ENCODE measurements around the gene ARID1B. TPM values are rescaled to one million over a fixed set of nuclear protein-coding genes. Genes with fewer than 3 reads are reported as not detected.

Gene ARID1B
- total RNA-seq, 1 experiment from 2014 or later: 35.6 TPM

GRCh38 chr6:157221817-157222175, 444.6 kb downstream of the ARID1B start:
- Histone ChIP-seq H3K79me2 (ENCODE audit: insufficient read depth, low read length) (no peaks in the 10 kb centered on the region), H3K27ac (ENCODE audit: low read depth, low read length) (peak overlapping the region; percentile 25; the same call in 1 of the 2 replicates), H2AFZ (ENCODE audit: low read depth, low read length, poor library complexity, severe bottlenecking) (peak overlapping the region; percentile 95), H3K9me2 (ENCODE audit: insufficient read depth) (no peaks in the 10 kb centered on the region; the same call in 1 of the 2 replicates), H4K20me1 (ENCODE audit: insufficient read depth) (no peaks in the 10 kb centered on the region), H3K27me3 (ENCODE audit: insufficient read depth, low read length) (no peaks in the 10 kb centered on the region), H3K9ac (ENCODE audit: low read length) (peak overlapping the region; percentile 53), H3K36me3 (ENCODE audit: control insufficient read depth in 1 of 2, insufficient read depth in 2 of 2, low read length in 2 of 2) (no peaks in the 10 kb centered on the region), H3K4me2 (ENCODE audit: low read length) (peak overlapping the region; percentile 89), H3K4me1 (ENCODE audit: control insufficient read depth in 1 of 2, insufficient read depth in 2 of 2, low read length in 2 of 2) (peaks cover 15 to 40% of the 10 kb centered on the region in 2 experiments), H3K4me3 (replicated peaks in 1 of 2; ENCODE audit: low read depth in 1 of 2, low read length in 2 of 2) (no peak overlapping the region), H3K9me3 (ENCODE audit: control insufficient read depth in 1 of 2, insufficient read depth in 1 of 2, low read depth in 1 of 2, low read length in 2 of 2) (no peaks in the 10 kb centered on the region)
- no TSS peak for BruUV-seq (replicated peaks)
- RAD21 ChIA-PET (ENCODE audit: low non-redundant PET in 1 of 2, low total read pairs in 2 of 2, uncharacterized antibody in 2 of 2, unreplicated experiment in 2 of 2): no interaction called here
- CTCF ChIA-PET: no interaction called here
- ATAC-seq: peak; percentile 13
- intact Hi-C loops (cut with micrococcal nuclease): no loop called here
- POLR2A ChIA-PET: no interaction called here
- TF ChIP-seq EZH2 (IDR thresholded peaks at IDR 0.05): no peak
- no peak for DNase-seq (ENCODE audit: low read depth, low spot score)

- CTCF ChIA-PET: no interaction called here
- no peak overlapping the region; the same call in 1 of the 2 replicates for H3K27ac ChIP-seq (ENCODE audit: low read depth, low read length)
- RAD21 ChIA-PET (ENCODE audit: low non-redundant PET in 1 of 2, low total read pairs in 2 of 2, uncharacterized antibody in 2 of 2, unreplicated experiment in 2 of 2): no interaction called here
- H3K36me3 ChIP-seq (ENCODE audit: control insufficient read depth in 1 of 2, insufficient read depth in 2 of 2, low read length in 2 of 2): no peaks in the 10 kb centered on the region
- H3K27me3 ChIP-seq (ENCODE audit: insufficient read depth, low read length): no peaks in the 10 kb centered on the region
- H2AFZ ChIP-seq (ENCODE audit: low read depth, low read length, poor library complexity, severe bottlenecking): no peak overlapping the region
- H3K9me3 ChIP-seq (ENCODE audit: control insufficient read depth in 1 of 2, insufficient read depth in 1 of 2, low read depth in 1 of 2, low read length in 2 of 2): no peaks in the 10 kb centered on the region
- no peak overlapping the region for H3K9ac ChIP-seq (ENCODE audit: low read length)
- BruUV-seq (replicated peaks): no TSS peak
- POLR2A ChIA-PET: no interaction called here
- ATAC-seq (no peak), DNase-seq (ENCODE audit: low read depth, low spot score) (no peak)
- peaks cover 15 to 40% of the 10 kb centered on the region in 2 experiments for H3K4me1 ChIP-seq (ENCODE audit: control insufficient read depth in 1 of 2, insufficient read depth in 2 of 2, low read length in 2 of 2)
- TF ChIP-seq POLR2A (IDR thresholded peaks at IDR 0.05; ENCODE audit: borderline replicate concordance, extremely low read depth, insufficient read depth, insufficient read length): no peak
- TF ChIP-seq SP1 (IDR thresholded peaks at IDR 0.05; ENCODE audit: low read depth): no peak
- no peak for TF ChIP-seq EGR1 (IDR thresholded peaks at IDR 0.05; ENCODE audit: low read depth)
- TF ChIP-seq SRF (IDR thresholded peaks at IDR 0.05; ENCODE audit: low read depth): no peak
- TF ChIP-seq RAD21 (IDR thresholded peaks at IDR 0.05; ENCODE audit: low read depth): no peak
- TF ChIP-seq EZH2 (IDR thresholded peaks at IDR 0.05): no peak
- no peak overlapping the region for H3K4me3 ChIP-seq (replicated peaks in 1 of 2; ENCODE audit: low read depth in 1 of 2, low read length in 2 of 2)
- H3K9me2 ChIP-seq (ENCODE audit: insufficient read depth): no peaks in the 10 kb centered on the region; the same call in 1 of the 2 replicates
- 0 out of 2 replicates have a peak overlapping the region, but pooled peaks have one; percentile 17 for H3K4me2 ChIP-seq (ENCODE audit: low read length)
- no peaks in the 10 kb centered on the region for H3K79me2 ChIP-seq (ENCODE audit: insufficient read depth, low read length)
- no peaks in the 10 kb centered on the region for H4K20me1 ChIP-seq (ENCODE audit: insufficient read depth)
- intact Hi-C loops (cut with micrococcal nuclease): no loop called here
These were observed 445.2 kb downstream of the ARID1B start for GRCh38 chr6:157222201-157222981.
